SJCRH30 (cell line): ENCODE measurements around the gene WASF2. TPM values are rescaled to one million over a fixed set of nuclear protein-coding genes. Genes with fewer than 3 reads are reported as not detected.
A peak's percentile ranks its signal among the peaks of the same experiment; 100 is the strongest.

Source experiments
- DNase-seq, 2 experiments: peaks; one replicate each; pipeline ENCODE4 v3.0.0-alpha.2; 2015 to 2020
- H3K27ac ChIP-seq: fragments of 250-450 bp; sonication (Bioruptor Pico); 2 replicates; pipeline ENCODE4 v1.5.1; 2020; ENCODE audit warnings: mild to moderate bottlenecking, moderate library complexity
- H3K27me3 ChIP-seq: fragments of 250-450 bp; sonication (Bioruptor Pico); 2 replicates; pipeline ENCODE4 v1.5.1; 2020; ENCODE audit warnings: mild to moderate bottlenecking, moderate library complexity
- H3K36me3 ChIP-seq: fragments of 250-450 bp; sonication (Bioruptor Pico); 2 replicates; pipeline ENCODE4 v1.5.1; 2020; ENCODE audit warnings: mild to moderate bottlenecking, moderate library complexity
- H3K4me1 ChIP-seq: fragments of 250-450 bp; sonication (Bioruptor Pico); 2 replicates; pipeline ENCODE4 v1.5.1; 2020; ENCODE audit warnings: mild to moderate bottlenecking, moderate library complexity
- H3K4me3 ChIP-seq: fragments of 250-450 bp; sonication (Bioruptor Pico); 2 replicates; pipeline ENCODE4 v1.5.1; 2020; ENCODE audit warnings: mild to moderate bottlenecking, moderate library complexity
- H3K9me3 ChIP-seq: fragments of 250-450 bp; sonication (Bioruptor Pico); replicated peaks from 2 replicates; pipeline ENCODE4 v1.5.1; 2020; ENCODE audit warnings: mild to moderate bottlenecking, moderate library complexity
- total RNA-seq: library from RNA; depleted of rRNA; stranded (reverse); fragments of >200 nt; shearing (Covaris generic); gene quantifications from 2 replicates; pipeline ENCODE4 v1.2.3, GENCODE V29; 2014; rRNA removed

Gene WASF2
- total RNA-seq, 1 experiment from 2014 or later = 43.6 TPM

GRCh38 chr1:27358928-27359313 is 131.0 kb downstream of the WASF2 start:
- H3K36me3 ChIP-seq = 0 out of 2 replicates have a peak, but pooled peaks cover 8% of the 10 kb centered on the region

GRCh38 chr1:27358038-27358927 is 131.7 kb downstream of the WASF2 start:
- Histone ChIP-seq H3K36me3 (0 out of 2 replicates have a peak, but pooled peaks cover 8% of the 10 kb centered on the region), H3K9me3 (no peaks in the 10 kb centered on the region), H3K27ac (no peak overlapping the region), H3K4me3 (no peak overlapping the region), H3K4me1 (no peaks in the 10 kb centered on the region), H3K27me3 (no peaks in the 10 kb centered on the region)
- no peak for DNase-seq

More at GRCh38 chr1:27358928-27359313, 131.0 kb downstream of the WASF2 start:
- no peaks in the 10 kb centered on the region for H3K4me1 ChIP-seq
- H3K9me3 ChIP-seq = no peaks in the 10 kb centered on the region
- no peak overlapping the region for H3K4me3 ChIP-seq
- no peak for DNase-seq
- H3K27ac ChIP-seq = no peak overlapping the region
- no peaks in the 10 kb centered on the region for H3K27me3 ChIP-seq

GRCh38 chr1:27357281-27358037 is 132.5 kb downstream of the WASF2 start:
- Histone ChIP-seq H3K36me3 (0 out of 2 replicates have a peak, but pooled peaks cover 8% of the 10 kb centered on the region), H3K27ac (no peak overlapping the region), H3K4me3 (no peak overlapping the region), H3K4me1 (no peaks in the 10 kb centered on the region), H3K9me3 (no peaks in the 10 kb centered on the region), H3K27me3 (no peaks in the 10 kb centered on the region)
- peak; percentile 56 to 70 for DNase-seq

DNA sequence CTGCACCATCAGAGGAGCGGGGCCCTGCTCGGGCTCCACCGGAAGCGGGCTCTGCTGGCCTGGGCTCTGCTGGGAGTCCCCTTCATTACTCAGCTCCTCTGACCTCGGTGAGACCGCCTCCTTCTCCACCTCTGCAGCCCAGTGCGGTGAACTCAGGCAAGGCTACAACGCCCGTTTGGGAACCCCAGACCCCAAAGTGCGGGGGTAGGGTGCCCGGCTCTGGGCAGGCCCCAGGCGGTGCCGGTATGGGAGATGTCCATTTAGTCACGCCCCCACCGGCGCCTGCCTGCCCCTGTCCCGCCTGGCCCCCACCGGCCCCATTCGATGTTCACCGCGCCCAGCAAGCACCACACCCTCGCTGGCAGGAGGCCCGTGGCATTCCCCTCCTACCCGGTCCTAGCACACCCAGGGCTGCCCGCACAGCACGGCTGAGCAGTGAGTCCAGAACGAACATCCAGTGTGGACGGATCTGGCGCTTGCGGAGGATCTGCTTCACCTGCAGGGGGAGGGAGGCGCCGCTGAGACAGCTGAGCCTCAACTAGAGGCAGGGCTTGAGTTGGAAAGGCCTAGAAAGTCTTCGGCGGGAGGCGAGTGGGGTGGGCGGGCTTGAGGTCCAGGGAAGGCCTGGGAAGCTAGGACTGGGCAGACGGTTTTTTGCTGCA is 133.2 kb downstream of the WASF2 start:
- H3K27ac ChIP-seq = no peak overlapping the region
- no peaks in the 10 kb centered on the region for H3K9me3 ChIP-seq

GRCh38 chr1:27356277-27356618 is 133.7 kb downstream of the WASF2 start:
- H3K27ac ChIP-seq = no peak overlapping the region
- no peaks in the 10 kb centered on the region for H3K4me1 ChIP-seq
- H3K36me3 ChIP-seq = 0 out of 2 replicates have a peak, but pooled peaks cover 5% of the 10 kb centered on the region
- no peak for DNase-seq
- H3K4me3 ChIP-seq = no peak overlapping the region
- no peaks in the 10 kb centered on the region for H3K27me3 ChIP-seq
- no peaks in the 10 kb centered on the region for H3K9me3 ChIP-seq

More for the DNA sequence above, 133.2 kb downstream of the WASF2 start:
- Histone ChIP-seq H3K36me3 (0 out of 2 replicates have a peak, but pooled peaks cover 8% of the 10 kb centered on the region), H3K4me3 (no peak overlapping the region), H3K4me1 (no peaks in the 10 kb centered on the region), H3K27me3 (no peaks in the 10 kb centered on the region)
- DNase-seq = no peak

GRCh38 chr1:27355683-27356082 is 134.3 kb downstream of the WASF2 start:
- H3K27me3 ChIP-seq = no peaks in the 10 kb centered on the region
- no peaks in the 10 kb centered on the region for H3K9me3 ChIP-seq
- H3K4me1 ChIP-seq = no peaks in the 10 kb centered on the region
- no peak overlapping the region for H3K27ac ChIP-seq
- H3K4me3 ChIP-seq = no peak overlapping the region
- H3K36me3 ChIP-seq = 0 out of 2 replicates have a peak, but pooled peaks cover 4% of the 10 kb centered on the region
- DNase-seq = no peak

Other genes with a start within 250 kb of the WASF2 start
- gene TMEM222, start 168.0 kb downstream of the WASF2 start, total RNA-seq = 26.0 and 26.1 TPM in 2 replicates
- 0.20 and 0.47 TPM in 2 replicates for gene SYTL1, start 148.1 kb downstream of the WASF2 start, total RNA-seq
- gene MAP3K6, start 123.2 kb downstream of the WASF2 start, total RNA-seq = 8.2 and 10.0 TPM in 2 replicates
- gene FCN3, start 115.3 kb downstream of the WASF2 start, total RNA-seq = not detected in 2 replicates
- gene CD164L2, start 106.8 kb downstream of the WASF2 start, total RNA-seq = not detected in 2 replicates
- 8.3 TPM in 2 replicates for gene GPR3, start 97.5 kb downstream of the WASF2 start, total RNA-seq
- gene AHDC1, start 114.0 kb upstream of the WASF2 start, total RNA-seq = 29.7 and 30.6 TPM in 2 replicates
- gene FGR, start 145.0 kb upstream of the WASF2 start, total RNA-seq = not detected in 2 replicates
- gene IFI6, start 182.0 kb upstream of the WASF2 start, total RNA-seq = 5.8 and 6.8 TPM in 2 replicates
- 8.4 and 13.0 TPM in 2 replicates for gene FAM76A, start 235.8 kb upstream of the WASF2 start, total RNA-seq